WTC11 (cell line): ENCODE results near the gene STRIP1.

Experiments used
- ATF3 ChIP-seq: sonication (generic); formaldehyde crosslinking; conservative IDR thresholded peaks from 2 replicates; pipeline ENCODE4 v1.8.1; 2022; ENCODE audit warnings: mild to moderate bottlenecking, missing genetic modification reagents
- CTCF ChIP-seq: fragments of 200-600 bp; IDR thresholded peaks from 2 replicates; pipeline ENCODE4 v1.8.0; 2022; ENCODE audit warnings: antibody characterized with exemption
- E2F4 ChIP-seq: sonication (generic); formaldehyde crosslinking; IDR thresholded peaks from 2 replicates; pipeline ENCODE4 v1.8.1; 2022; ENCODE audit warnings: low read depth, mild to moderate bottlenecking, moderate library complexity, missing genetic modification reagents, borderline replicate concordance
- FOXP4 ChIP-seq: sonication (generic); formaldehyde crosslinking; IDR thresholded peaks from 2 replicates; pipeline ENCODE4 v1.8.0; 2022; ENCODE audit warnings: mild to moderate bottlenecking, missing genetic modification reagents
- RORB ChIP-seq: fragments of 250-450 bp; sonication (Bioruptor Pico); IDR thresholded peaks from 2 replicates; pipeline ENCODE4 v1.9.0; 2021; ENCODE audit warnings: mild to moderate bottlenecking

- TF ChIP-seq ATF3 (CRISPR knock-in tag) (no peak), RORB (CRISPR knock-in tag) (no peak), E2F4 (no peak), FOXP4 (no peak), CTCF (no peak)
These were observed 46.0 kb upstream of the STRIP1 start for GRCh38 chr1:109988349-109988914.
